ENCODE data around the gene CC2D1B.

The CC2D1B gene

DNA sequence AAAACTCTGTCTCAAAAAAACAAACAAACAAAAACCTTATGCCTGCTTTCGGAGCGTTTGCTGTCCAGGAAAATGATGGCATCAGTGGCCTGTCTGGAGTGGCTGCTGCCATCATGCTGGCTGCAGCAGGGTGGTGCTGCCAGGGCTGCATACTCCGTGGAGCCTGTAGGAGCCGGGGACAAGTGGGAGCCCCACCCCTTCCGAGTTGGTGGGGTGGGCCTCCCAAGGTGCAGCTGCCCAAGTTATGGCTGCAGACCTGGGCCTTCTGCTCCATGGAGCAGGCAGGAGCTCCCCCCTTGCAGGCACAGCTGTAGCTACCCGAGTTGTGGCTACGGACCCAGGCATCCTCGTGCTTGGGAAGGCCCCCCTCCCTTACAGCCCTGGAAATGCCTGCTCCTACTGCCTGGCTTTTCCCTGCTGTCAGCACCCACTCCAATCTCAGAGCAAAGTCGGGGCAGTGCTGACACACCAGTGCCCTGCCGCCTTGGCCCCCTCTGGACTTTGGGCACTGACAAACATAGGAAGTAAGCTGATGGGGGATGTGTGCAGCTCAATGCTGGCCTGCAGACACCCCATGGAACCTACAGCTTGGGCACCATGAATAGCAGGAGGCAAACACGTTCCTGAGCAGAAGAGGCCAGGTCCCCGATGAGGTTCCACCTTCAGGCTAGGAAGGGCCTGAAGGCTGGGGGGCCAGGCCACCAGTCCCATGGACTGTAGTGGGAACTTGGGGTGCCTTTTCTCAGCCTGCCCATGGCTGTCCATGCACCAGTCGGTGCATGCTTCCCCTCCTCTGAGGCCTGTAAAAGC lies 60.4 kb downstream of the CC2D1B start:
- Mint-ChIP-seq H3K4me1 (ENCODE audit: low read depth) (no peaks in the 10 kb centered on the region), H3K27me3 (ENCODE audit: low read depth) (no peaks in the 10 kb centered on the region), H3K4me3 (no peak overlapping the region), H3K9me3 (no peaks in the 10 kb centered on the region), H3K27ac (no peak overlapping the region), H3K36me3 (ENCODE audit: low read depth) (no peaks in the 10 kb centered on the region)
- DNase-seq (ENCODE audit: low spot score): no peak
